CD14-positive monocyte (primary cell): Measurements from ENCODE around the gene PSD. TPM values are rescaled to one million over a fixed set of nuclear protein-coding genes. Genes with fewer than 3 reads are reported as not detected.

Experiments
- DNase-seq, 3 donors: peaks; one replicate each; pipeline ENCODE4 v3.0.0-alpha.2; 2011 to 2022
- H2AFZ ChIP-seq: 2 replicates; pipeline ENCODE4 v1.6.0; 2012; ENCODE audit warnings: mild to moderate bottlenecking, low read depth, low read length, inconsistent platforms; ENCODE audit not compliant: insufficient read depth, poor library complexity, severe bottlenecking
- H3K27ac ChIP-seq, 2 donors: 1 replicate in 1 of 2; 2 replicates in 1 of 2; pipeline ENCODE4 v1.5.1; 2012 to 2013; ENCODE audit warnings: low read length in 2 of 2, control low read depth in 1 of 2, inconsistent platforms in 1 of 2, low read depth in 1 of 2, mild to moderate bottlenecking in 1 of 2
- H3K27me3 ChIP-seq, 2 donors: one replicate each; pipeline versions ENCODE4 v1.6.0 to v1.6.1; 2011 to 2013; ENCODE audit warnings: low read length in 2 of 2; ENCODE audit not compliant: control insufficient read depth in 2 of 2, insufficient read depth in 2 of 2
- H3K36me3 ChIP-seq, 2 donors: replicated peaks in 1 of 2; 1 replicate in 1 of 2; 2 replicates in 1 of 2; pipeline versions ENCODE4 v1.5.1 to v1.6.1; 2012 to 2013; ENCODE audit warnings: low read length in 2 of 2, control low read depth in 1 of 2, inconsistent platforms in 1 of 2, mild to moderate bottlenecking in 1 of 2; ENCODE audit not compliant: insufficient read depth in 2 of 2, control insufficient read depth in 1 of 2
- H3K4me1 ChIP-seq, 2 donors: 1 replicate in 1 of 2; 2 replicates in 1 of 2; pipeline versions ENCODE4 v1.5.1 to v1.6.1; 2012 to 2013; ENCODE audit warnings: low read length in 2 of 2, control low read depth in 1 of 2, inconsistent platforms in 1 of 2, mild to moderate bottlenecking in 1 of 2, moderate library complexity in 1 of 2; ENCODE audit not compliant: insufficient read depth in 2 of 2, control insufficient read depth in 1 of 2
- H3K4me2 ChIP-seq: replicated peaks from 2 replicates; pipeline ENCODE3; 2012; ENCODE audit warnings: low read length, moderate library complexity, mild to moderate bottlenecking; ENCODE audit not compliant: poor library complexity, severe bottlenecking; ENCODE audit errors: extremely low read depth
- H3K4me3 ChIP-seq, 3 experiments: fragments of 200-600 bp in 1 of 3; sonication (generic) in 1 of 3; replicated peaks in 1 of 3; 1 replicate in 2 of 3; 2 replicates in 1 of 3; pipeline ENCODE4 v1.5.1; 2011 to 2013; ENCODE audit warnings: low read length in 3 of 3, mild to moderate bottlenecking in 3 of 3, control low read depth in 2 of 3, low read depth in 2 of 3, inconsistent platforms in 1 of 3, moderate library complexity in 1 of 3
- H3K79me2 ChIP-seq: 2 replicates; pipeline ENCODE4 v1.6.0; 2012; ENCODE audit warnings: mild to moderate bottlenecking, control low read depth, inconsistent platforms, low read length, moderate library complexity; ENCODE audit not compliant: insufficient read depth
- H3K9ac ChIP-seq: 2 replicates; pipeline ENCODE4 v1.6.0; 2017; ENCODE audit warnings: low read length, mild to moderate bottlenecking; ENCODE audit not compliant: insufficient read depth, poor library complexity, severe bottlenecking
- H3K9me3 ChIP-seq, 2 donors: replicated peaks in 1 of 2; 1 replicate in 1 of 2; 2 replicates in 1 of 2; pipeline versions ENCODE4 v1.5.1 to v1.6.1; 2012 to 2013; ENCODE audit warnings: low read length in 2 of 2, control low read depth in 1 of 2; ENCODE audit not compliant: control insufficient read depth in 1 of 2, insufficient read depth in 1 of 2
- H4K20me1 ChIP-seq: 2 replicates; pipeline ENCODE4 v1.6.0; 2012; ENCODE audit warnings: mild to moderate bottlenecking, low read length, control low read depth, moderate library complexity; ENCODE audit not compliant: insufficient read depth
- H3K27ac Mint-ChIP-seq, 7 donors: one replicate each; pipeline ENCODE4 v1.8.0; 2020; ENCODE audit warnings: mild to moderate bottlenecking in 7 of 7, mixed read lengths in 7 of 7, moderate library complexity in 6 of 7, inconsistent platforms in 2 of 7
- H3K27me3 Mint-ChIP-seq, 3 donors: one replicate each; pipeline ENCODE4 v1.8.0; 2021 to 2022; ENCODE audit warnings: low read depth in 3 of 3, mild to moderate bottlenecking in 3 of 3, mixed read lengths in 3 of 3, moderate library complexity in 3 of 3, inconsistent platforms in 1 of 3
- H3K36me3 Mint-ChIP-seq, 2 donors: one replicate each; pipeline ENCODE4 v1.8.0; 2020; ENCODE audit warnings: mixed read lengths in 2 of 2, inconsistent platforms in 1 of 2, mild to moderate bottlenecking in 1 of 2
- H3K4me1 Mint-ChIP-seq: one replicate; pipeline ENCODE4 v1.8.0; 2020; ENCODE audit warnings: mild to moderate bottlenecking, mixed read lengths
- H3K4me3 Mint-ChIP-seq, 2 donors: one replicate each; pipeline ENCODE4 v1.8.0; 2020; ENCODE audit warnings: mild to moderate bottlenecking in 2 of 2, mixed read lengths in 2 of 2, moderate library complexity in 1 of 2
- H3K9me3 Mint-ChIP-seq, 7 donors: one replicate each; pipeline ENCODE4 v1.8.0; 2020 to 2022; ENCODE audit warnings: mixed read lengths in 7 of 7, mild to moderate bottlenecking in 6 of 7, moderate library complexity in 6 of 7, inconsistent platforms in 2 of 7
- WGBS: methylation state at CpG from one replicate; pipeline ENCODE4 v1.1.5; 2013; ENCODE audit warnings: missing lambda C conversion rate; ENCODE audit not compliant: insufficient coverage; 5-methylcytosine and 5-hydroxymethylcytosine counted together
- intact Hi-C, 2 donors: fragments of 100-400 bp; cut with micrococcal nuclease; formaldehyde crosslinking; loops; one replicate each; pipeline versions ENCODE4 v1.15.0 to v1.15.1; 2023
- polyA plus RNA-seq, 3 donors: library from polyadenylated mRNA; depleted of rRNA in 1 of 3; unstranded in 2 of 3; stranded (reverse) in 1 of 3; fragments of 300-500 nt in 2 of 3; fragments of >200 nt in 1 of 3; fragmentation: Illumina TruSeq in 2 of 3; gene quantifications; 1 replicate in 2 of 3; 2 replicates in 1 of 3; pipeline ENCODE4 v1.2.3, GENCODE V29; 2012 to 2021
- TF ChIP-seq, protein P1 (sequence below): fragments of 200-600 bp; IDR thresholded peaks from one replicate; pipeline ENCODE4 v1.8.0; 2022; ENCODE audit warnings: antibody characterized with exemption, mild to moderate bottlenecking

The PSD gene
- polyA plus RNA-seq, 3 donors: 0.27 to 1.5 (median 1.1) TPM

DNA sequence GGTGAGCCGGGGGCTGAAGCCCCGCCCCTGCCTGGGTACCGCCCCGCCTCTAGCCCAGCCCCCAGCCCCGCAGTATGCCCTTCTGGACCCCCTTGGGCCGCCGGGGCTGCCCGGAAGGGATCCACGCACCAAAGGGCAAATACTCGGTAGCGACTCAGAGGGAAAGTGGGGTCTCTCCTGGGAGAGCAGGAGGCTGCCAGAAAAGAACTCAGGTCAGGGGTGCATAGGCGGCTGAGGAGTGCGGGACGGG, 2.8 kb upstream of the PSD start:
- Histone ChIP-seq H3K4me2 (peak overlapping the region; percentile 98), H3K4me3 (peak overlapping the region; percentile 68 to 96 (median 82)), H3K79me2 (peaks cover 18% of the 10 kb centered on the region), H3K27ac (peak overlapping the region in 1 of 2 donors; percentile 70), H3K9me3 (no peaks in the 10 kb centered on the region), H3K9ac (peak overlapping the region; percentile 75), H4K20me1 (peaks cover 31% of the 10 kb centered on the region), H3K36me3 (peaks cover 21 to 22% of the 10 kb centered on the region in 2 donors), H3K4me1 (peaks cover 33 to 41% of the 10 kb centered on the region in 2 donors), H3K27me3 (peaks cover 11 to 22% of the 10 kb centered on the region in 2 donors), H2AFZ (peak overlapping the region; percentile 90)
- Mint-ChIP-seq H3K27ac (peak overlapping the region in 4 of 7 donors; percentile 30 to 98 (median 62)), H3K27me3 (peaks cover 21 to 33% (median 24%) of the 10 kb centered on the region in 3 donors), H3K36me3 (peaks cover 21 to 33% of the 10 kb centered on the region in 2 donors), H3K4me1 (peaks cover 34% of the 10 kb centered on the region), H3K9me3 (peaks cover 0 to 7% (median 4%) of the 10 kb centered on the region in 7 donors), H3K4me3 (peak overlapping the region; percentile 93 to 97)
- intact Hi-C loops: loop anchor here (2.0 to 5.0 kb wide), 2 partner anchors 41 to 57 kb away; no protein-coding TSS in a partner anchor
- under 1% methylated on average over 13 of the region's 14 CpGs for WGBS
- no peak for DNase-seq
- TF ChIP-seq, protein P1, sequence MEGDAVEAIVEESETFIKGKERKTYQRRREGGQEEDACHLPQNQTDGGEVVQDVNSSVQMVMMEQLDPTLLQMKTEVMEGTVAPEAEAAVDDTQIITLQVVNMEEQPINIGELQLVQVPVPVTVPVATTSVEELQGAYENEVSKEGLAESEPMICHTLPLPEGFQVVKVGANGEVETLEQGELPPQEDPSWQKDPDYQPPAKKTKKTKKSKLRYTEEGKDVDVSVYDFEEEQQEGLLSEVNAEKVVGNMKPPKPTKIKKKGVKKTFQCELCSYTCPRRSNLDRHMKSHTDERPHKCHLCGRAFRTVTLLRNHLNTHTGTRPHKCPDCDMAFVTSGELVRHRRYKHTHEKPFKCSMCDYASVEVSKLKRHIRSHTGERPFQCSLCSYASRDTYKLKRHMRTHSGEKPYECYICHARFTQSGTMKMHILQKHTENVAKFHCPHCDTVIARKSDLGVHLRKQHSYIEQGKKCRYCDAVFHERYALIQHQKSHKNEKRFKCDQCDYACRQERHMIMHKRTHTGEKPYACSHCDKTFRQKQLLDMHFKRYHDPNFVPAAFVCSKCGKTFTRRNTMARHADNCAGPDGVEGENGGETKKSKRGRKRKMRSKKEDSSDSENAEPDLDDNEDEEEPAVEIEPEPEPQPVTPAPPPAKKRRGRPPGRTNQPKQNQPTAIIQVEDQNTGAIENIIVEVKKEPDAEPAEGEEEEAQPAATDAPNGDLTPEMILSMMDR: no peak

DNA sequence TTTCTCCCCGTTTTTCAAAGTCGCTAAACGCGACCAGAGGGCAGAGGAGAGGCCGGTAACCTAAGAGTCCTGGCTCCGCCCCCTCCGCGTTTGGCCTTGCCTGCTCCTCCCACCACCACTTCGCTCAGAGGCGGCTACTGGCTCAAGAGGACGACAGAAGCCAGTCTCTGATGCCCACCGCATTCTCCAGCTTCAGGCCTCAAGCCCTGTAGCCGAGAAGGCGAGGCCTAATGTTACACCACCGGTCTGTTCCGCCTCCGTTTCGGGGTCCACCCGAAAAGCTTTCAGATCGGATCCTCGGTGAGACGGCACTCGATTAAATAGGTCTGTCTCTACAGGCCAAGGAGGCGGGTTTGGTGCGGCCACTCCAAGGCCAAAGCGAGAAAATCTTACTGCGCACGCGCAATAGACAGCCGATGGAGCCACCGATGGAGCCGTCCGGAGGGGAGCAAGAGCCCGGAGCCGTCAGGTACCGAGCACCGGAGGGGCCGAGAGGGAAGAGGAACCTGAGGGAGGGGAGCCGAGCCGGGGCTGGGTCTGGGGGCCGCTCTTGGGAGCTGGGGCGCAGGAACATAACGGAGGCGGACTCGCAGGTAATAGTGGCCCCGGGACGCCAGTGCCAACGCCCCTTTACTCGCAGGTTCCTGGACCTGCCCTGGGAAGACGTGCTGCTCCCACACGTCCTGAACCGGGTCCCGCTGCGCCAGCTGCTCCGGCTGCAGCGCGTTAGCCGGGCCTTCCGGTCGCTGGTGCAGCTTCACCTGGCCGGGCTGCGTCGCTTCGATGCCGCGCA, 2.3 kb upstream of the PSD start, which contains the start of gene FBXL15:
Gene FBXL15 (plus strand): TSS at position 123 of the 793 bp plus-strand sequence. CDS start 294 bp downstream, at position 417.
- Histone ChIP-seq H3K4me3 (peak within 1 kb of the TSS; percentile 68 to 96 (median 82)), H3K36me3 (peaks cover 21% of the 10 kb centered on the region in 2 donors), H3K27me3 (peaks cover 11 to 22% of the 10 kb centered on the region in 2 donors), H3K9ac (peak within 1 kb of the TSS; percentile 75), H3K79me2 (peaks cover 18% of the 10 kb centered on the region), H3K9me3 (no peaks in the 10 kb centered on the region), H4K20me1 (peaks cover 31% of the 10 kb centered on the region), H3K4me2 (peak within 1 kb of the TSS; percentile 98), H2AFZ (peak within 1 kb of the TSS; percentile 90), H3K27ac (peak within 1 kb of the TSS; percentile 70 to 71), H3K4me1 (peaks cover 33 to 41% of the 10 kb centered on the region in 2 donors)
- Mint-ChIP-seq H3K9me3 (peaks cover 0 to 7% (median 4%) of the 10 kb centered on the region in 7 donors), H3K36me3 (peaks cover 18 to 28% of the 10 kb centered on the region in 2 donors), H3K27ac (peak within 1 kb of the TSS; percentile 89 to 98 (median 96)), H3K4me3 (peak within 1 kb of the TSS; percentile 93 to 97), H3K27me3 (peaks cover 21 to 34% (median 24%) of the 10 kb centered on the region in 3 donors), H3K4me1 (peaks cover 34% of the 10 kb centered on the region)
- WGBS: under 1% methylated on average over 66 of the region's 66 CpGs
- intact Hi-C loops: loop anchor here (2.0 to 5.0 kb wide), 2 partner anchors 41 to 58 kb away; no protein-coding TSS in a partner anchor
- peak; percentile 93 to 97 (median 96) for DNase-seq
- TF ChIP-seq, protein P1: no peak
